Esophagus muscularis mucosa (tissue), 4 donors: ENCODE measurements around the gene PHC2. TPM values are rescaled to one million over a fixed set of nuclear protein-coding genes. Genes with fewer than 3 reads are reported as not detected.

Source experiments
- DNase-seq: peaks from one replicate; pipeline ENCODE4 v3.0.0-alpha.2; 2017; ENCODE audit errors: extremely low spot score
- H3K27ac ChIP-seq, 4 donors: fragments of 200-600 bp; sonication (generic); replicated peaks in 1 of 4; 1 replicate in 3 of 4; 2 replicates in 1 of 4; pipeline ENCODE4 v1.5.1; 2016 to 2019; ENCODE audit warnings: mild to moderate bottlenecking in 1 of 4
- H3K27me3 ChIP-seq, 4 donors: fragments of 200-600 bp; sonication (generic); one replicate each; pipeline versions ENCODE4 v1.5.1 to v1.6.0; 2016 to 2019
- H3K36me3 ChIP-seq, 4 donors: fragments of 200-600 bp; sonication (generic); one replicate each; pipeline ENCODE4 v1.5.1; 2016 to 2019
- H3K4me1 ChIP-seq, 4 donors: fragments of 200-600 bp; sonication (generic); one replicate each; pipeline ENCODE4 v1.5.1; 2016 to 2019
- H3K4me3 ChIP-seq, 4 donors: fragments of 200-600 bp; sonication (generic); 1 replicate in 2 of 4; 2 replicates in 2 of 4; pipeline ENCODE4 v1.5.1; 2016 to 2019; ENCODE audit warnings: mild to moderate bottlenecking in 4 of 4, moderate library complexity in 1 of 4
- H3K9me3 ChIP-seq, 4 donors: fragments of 200-600 bp; sonication (generic); 1 replicate in 3 of 4; 2 replicates in 1 of 4; pipeline ENCODE4 v1.5.1; 2016 to 2019
- CTCF ChIP-seq, 3 experiments: fragments of 200-600 bp in 2 of 3; fragments of 450-650 bp in 1 of 3; sonication (generic) in 2 of 3; IDR thresholded peaks; one replicate each; pipeline ENCODE4 v1.5.1; 2017 to 2019; ENCODE audit warnings: antibody characterized with exemption in 3 of 3, mild to moderate bottlenecking in 2 of 3, moderate library complexity in 1 of 3
- EP300 ChIP-seq: sonication (generic); formaldehyde crosslinking; IDR thresholded peaks from one replicate; pipeline ENCODE4 v1.6.1; 2017; ENCODE audit warnings: antibody characterized with exemption
- POLR2A ChIP-seq: fragments of 450-650 bp; IDR thresholded peaks from one replicate; pipeline ENCODE4 v1.6.1; 2017; ENCODE audit warnings: antibody characterized with exemption, moderate library complexity, mild to moderate bottlenecking, low read depth
- POLR2AphosphoS5 ChIP-seq, 2 donors: sonication (generic); formaldehyde crosslinking; IDR thresholded peaks; one replicate each; pipeline ENCODE4 v1.6.1; 2017; ENCODE audit warnings: antibody characterized with exemption in 2 of 2
- WGBS: methylation state at CpG from one replicate; pipeline ENCODE4 v1.1.5; 2018; 5-methylcytosine and 5-hydroxymethylcytosine counted together
- intact Hi-C: fragments of 100-400 bp; cut with DNase I; formaldehyde crosslinking; loops from one replicate; pipeline ENCODE4 v1.15.1; 2023
- total RNA-seq, 4 donors: library from RNA; depleted of rRNA; stranded (reverse); fragments of >200 nt; gene quantifications; one replicate each; pipeline versions ENCODE4 v1.1.0 to v1.2.1, GENCODE V29; 2016

Gene PHC2
- total RNA-seq, 4 donors from 2014 or later: 104 to 274 (median 201) TPM

GRCh38 chr1:33319949-33320618 lies 110.8 kb downstream of the PHC2 start:
- H3K27ac ChIP-seq: no peak overlapping the region
- no peaks in the 10 kb centered on the region for H3K27me3 ChIP-seq
- no peak overlapping the region for H3K4me3 ChIP-seq
- WGBS: 88% methylated on average over 8 of the region's 12 CpGs
- no peak for DNase-seq
- TF ChIP-seq POLR2AphosphoS5 (IDR thresholded peaks at IDR 0.05): no peak
- TF ChIP-seq POLR2A: no peak
- TF ChIP-seq CTCF (IDR thresholded peaks at IDR 0.05): no peak
- TF ChIP-seq EP300: no peak
- peaks cover 21 to 33% (median 32%) of the 10 kb centered on the region in 4 donors for H3K36me3 ChIP-seq
- intact Hi-C loops: no loop called here
- H3K9me3 ChIP-seq: no peaks in the 10 kb centered on the region
- peaks cover 0 to 10% (median 6%) of the 10 kb centered on the region in 4 donors for H3K4me1 ChIP-seq

GRCh38 chr1:33319186-33319948 lies 111.5 kb downstream of the PHC2 start:
- H3K36me3 ChIP-seq: peaks cover 14 to 26% (median 25%) of the 10 kb centered on the region in 4 donors
- no peak for DNase-seq
- intact Hi-C loops: no loop called here
- no peak overlapping the region for H3K4me3 ChIP-seq
- no peaks in the 10 kb centered on the region for H3K27me3 ChIP-seq
- TF ChIP-seq EP300: no peak
- TF ChIP-seq POLR2A: no peak
- no peak for TF ChIP-seq CTCF (IDR thresholded peaks at IDR 0.05)
- TF ChIP-seq POLR2AphosphoS5 (IDR thresholded peaks at IDR 0.05): no peak
- no peaks in the 10 kb centered on the region for H3K9me3 ChIP-seq
- H3K4me1 ChIP-seq: peaks cover 0 to 3% (median under 1%) of the 10 kb centered on the region in 4 donors
- H3K27ac ChIP-seq: no peak overlapping the region
- WGBS: 92% methylated on average over 9 of the region's 9 CpGs

- no peak for DNase-seq
- WGBS: 65% methylated on average over 6 of the region's 6 CpGs
Measured at GRCh38 chr1:33317946-33318345, 112.9 kb downstream of the PHC2 start.

GRCh38 chr1:33317354-33317753 lies 113.5 kb downstream of the PHC2 start:
- Histone ChIP-seq H3K4me1 (no peaks in the 10 kb centered on the region), H3K4me3 (no peak overlapping the region), H3K36me3 (peaks cover 0 to 6% (median 5%) of the 10 kb centered on the region in 4 donors), H3K27ac (no peak overlapping the region), H3K9me3 (no peaks in the 10 kb centered on the region), H3K27me3 (no peaks in the 10 kb centered on the region)
- TF ChIP-seq EP300: no peak
- no peak for TF ChIP-seq POLR2AphosphoS5 (IDR thresholded peaks at IDR 0.05)
- no peak for TF ChIP-seq POLR2A
- no peak for TF ChIP-seq CTCF (IDR thresholded peaks at IDR 0.05)
- intact Hi-C loops: no loop called here
- WGBS: 72% methylated on average over 1 of the region's 1 CpG
- no peak for DNase-seq

More at GRCh38 chr1:33317946-33318345, 112.9 kb downstream of the PHC2 start:
- TF ChIP-seq EP300 (no peak), POLR2AphosphoS5 (IDR thresholded peaks at IDR 0.05) (no peak), CTCF (IDR thresholded peaks at IDR 0.05) (no peak)
- Histone ChIP-seq H3K9me3 (no peaks in the 10 kb centered on the region), H3K4me3 (no peak overlapping the region), H3K4me1 (no peaks in the 10 kb centered on the region), H3K36me3 (peaks cover 0 to 11% (median 11%) of the 10 kb centered on the region in 4 donors), H3K27me3 (no peaks in the 10 kb centered on the region), H3K27ac (no peak overlapping the region)
- intact Hi-C loops: no loop called here
